Activated CD4-positive, CD25-positive, alpha-beta regulatory T cell treated with anti-CD3 and anti-CD28 coated beads, Interleukin-2, amount 50 U/mL, for 24 hours (primary cell): ENCODE measurements around the gene MRPL49.
A peak's percentile ranks its signal among the peaks of the same experiment; 100 is the strongest.

Experiments used
- ATAC-seq, 2 donors: fragments of 150-1000 bp; cut with Tn5 transposase; one replicate each; pipeline ENCODE4 v1.10.0; 2021; ENCODE audit warnings: mild to moderate bottlenecking in 1 of 2, moderate library complexity in 1 of 2

The MRPL49 gene

DNA sequence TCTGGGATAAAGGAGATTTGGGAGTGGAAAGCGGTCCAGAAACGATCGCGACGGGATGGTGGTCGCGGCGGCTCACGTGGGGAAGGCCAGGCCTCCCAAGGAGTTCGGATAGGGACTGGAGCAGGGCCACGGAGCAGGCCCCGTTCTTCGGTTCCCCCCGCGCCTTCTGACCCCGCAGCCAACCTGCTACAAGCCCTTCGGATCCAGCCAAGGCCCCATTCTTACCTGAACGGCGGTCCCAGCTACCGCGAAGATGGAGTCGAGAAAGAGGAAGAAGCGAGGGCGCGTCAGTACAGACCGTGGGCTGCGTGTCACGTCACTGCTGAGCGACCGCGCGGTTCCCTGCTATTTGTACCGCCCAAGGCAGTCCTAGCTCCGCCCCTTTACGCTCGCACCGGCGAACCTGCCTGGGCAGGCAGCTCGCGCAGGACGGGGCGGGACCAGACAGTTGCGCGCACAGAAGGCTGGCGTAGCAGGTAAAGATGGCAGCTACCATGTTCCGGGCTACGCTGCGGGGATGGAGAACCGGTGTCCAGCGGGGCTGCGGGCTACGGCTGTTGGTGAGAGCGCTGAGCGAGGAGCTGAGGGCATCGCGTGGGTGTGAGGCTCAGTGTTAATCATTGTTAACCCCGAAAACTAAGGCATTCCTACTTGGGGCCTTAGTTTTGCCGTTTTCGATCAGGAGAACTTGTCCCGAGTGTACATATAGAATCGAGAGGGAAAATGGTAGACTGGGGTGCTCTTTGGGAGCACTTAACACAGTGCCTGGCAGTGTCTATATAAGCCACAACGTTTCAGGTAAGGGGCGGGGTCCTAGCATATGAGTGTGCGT lies at the start of gene MRPL49, which contains the start of gene FAU:
Gene MRPL49 (plus strand): TSS at position 457 of the 832 bp plus-strand sequence. CDS start 26 bp downstream, at position 483.
Gene FAU (minus strand): TSS at position 270 of the 832 bp plus-strand sequence. CDS start 321 bp downstream, outside the sequence.
- ATAC-seq = peak; percentile 87 to 88

DNA sequence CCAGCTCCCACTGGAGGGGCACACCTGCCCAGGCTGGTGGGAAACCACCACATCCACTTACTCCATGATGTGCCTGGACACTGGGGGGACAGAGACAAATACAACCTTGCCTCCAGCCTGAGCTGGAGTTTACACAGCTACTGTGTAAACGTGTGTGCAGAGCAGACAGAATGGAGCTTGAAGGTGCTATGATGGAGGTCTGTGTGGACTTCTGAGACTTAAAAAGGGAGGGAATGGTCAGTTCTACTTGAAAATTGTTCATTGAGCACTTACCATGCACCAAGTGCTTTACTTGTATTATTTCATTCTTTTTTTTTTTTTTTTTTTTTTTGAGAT lies 49.5 kb upstream of the MRPL49 start:
- no peak for ATAC-seq

DNA sequence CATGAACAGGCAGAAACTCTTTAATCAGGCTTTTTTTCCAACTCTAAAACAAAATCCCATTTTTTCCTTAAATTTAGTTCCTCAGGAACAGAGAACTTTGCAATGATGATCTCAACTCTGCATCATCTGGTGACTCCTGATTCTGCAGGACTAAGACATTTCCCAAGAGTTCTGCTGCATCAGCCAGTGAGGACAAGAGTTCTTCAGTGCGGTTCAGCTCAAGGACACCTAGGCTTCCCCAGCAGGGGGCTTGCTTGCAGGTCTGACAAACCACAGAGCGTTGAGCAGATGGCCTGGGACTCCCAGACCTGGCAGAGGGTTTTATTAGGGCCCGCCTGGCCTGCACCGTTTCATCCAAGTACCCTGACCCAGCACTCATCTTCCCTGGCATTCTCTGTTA lies 44.7 kb upstream of the MRPL49 start:
- no peak for ATAC-seq

DNA sequence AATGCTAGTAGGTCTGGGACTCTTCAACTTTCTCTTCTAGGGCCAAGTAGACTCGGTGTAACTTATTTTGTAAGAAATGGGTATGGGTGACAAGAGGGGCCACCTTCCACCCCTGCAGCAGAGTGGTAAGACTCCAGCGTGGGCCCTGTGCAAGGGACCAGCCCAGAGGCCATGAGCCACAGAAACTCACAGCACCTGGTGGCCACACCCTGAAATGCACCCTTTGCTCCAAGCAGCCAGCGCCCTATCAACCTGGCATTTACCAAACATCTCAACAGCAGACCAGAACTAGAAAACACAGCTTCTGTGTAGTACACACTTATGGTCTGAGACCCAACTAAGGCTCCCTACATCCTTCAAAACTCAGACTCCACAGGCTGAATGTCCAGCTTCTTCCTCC lies 44.0 kb upstream of the MRPL49 start:
- ATAC-seq = peak; percentile 90 to 93

DNA sequence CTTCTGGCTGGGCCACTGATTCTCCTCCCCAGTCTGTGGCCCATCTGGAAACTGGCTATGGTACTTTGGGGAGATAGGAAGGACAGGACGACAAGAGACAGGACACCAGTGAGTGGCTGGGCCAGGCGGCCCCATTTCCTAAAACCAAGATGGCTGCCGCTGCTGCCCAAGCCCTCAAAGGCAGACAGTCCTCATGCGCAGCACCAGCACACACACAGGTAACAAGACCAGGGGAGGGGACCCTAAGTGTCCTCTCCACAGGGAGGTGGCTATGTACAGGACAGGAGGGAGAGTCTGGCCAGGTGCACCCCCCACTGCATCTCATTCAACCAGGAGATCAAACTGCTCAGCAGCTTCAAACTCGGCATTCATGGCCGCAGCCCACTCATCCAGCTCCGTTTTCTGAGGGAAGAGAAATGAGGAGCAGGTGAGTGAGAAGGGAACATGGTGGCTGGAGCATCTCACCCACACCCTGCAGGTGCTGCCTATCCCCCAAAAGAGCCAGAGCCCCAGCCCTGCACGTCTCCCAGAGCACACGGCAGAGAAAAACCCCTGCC lies 43.3 kb upstream of the MRPL49 start:
- no peak for ATAC-seq

DNA sequence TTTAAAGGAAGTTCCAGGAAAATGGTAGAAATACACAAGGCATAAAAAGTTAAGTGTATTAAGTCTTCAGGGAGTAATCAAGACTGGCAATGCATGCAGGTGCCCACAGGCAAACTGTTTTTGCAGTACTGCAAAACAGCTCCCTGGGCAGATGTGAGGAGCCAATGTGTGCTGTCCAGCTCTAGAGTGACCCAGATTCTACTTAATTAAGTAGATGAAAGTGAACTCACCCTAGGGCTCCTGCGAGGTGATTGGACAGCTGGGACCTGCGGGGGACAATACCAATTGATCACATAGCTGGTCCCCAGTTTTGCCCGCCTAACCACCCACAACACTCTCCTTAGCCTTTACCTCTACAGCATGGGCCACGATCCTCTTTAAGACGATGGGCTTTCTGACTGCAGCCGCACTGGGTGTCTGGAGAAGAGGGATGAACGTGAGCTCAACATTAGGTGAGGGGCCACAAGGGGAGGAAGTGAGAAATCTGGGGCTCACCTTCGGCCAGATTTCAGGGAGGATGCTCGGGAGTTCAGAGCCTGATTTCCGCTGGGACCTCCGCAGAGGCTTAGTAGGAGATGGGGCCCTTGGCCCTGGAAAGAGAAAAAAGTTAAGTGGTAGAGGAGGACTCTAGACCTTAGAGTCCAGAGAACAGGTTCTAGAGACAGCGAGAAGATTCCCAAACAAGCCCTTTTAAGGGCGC lies 38.8 kb upstream of the MRPL49 start:
- ATAC-seq = no peak

DNA sequence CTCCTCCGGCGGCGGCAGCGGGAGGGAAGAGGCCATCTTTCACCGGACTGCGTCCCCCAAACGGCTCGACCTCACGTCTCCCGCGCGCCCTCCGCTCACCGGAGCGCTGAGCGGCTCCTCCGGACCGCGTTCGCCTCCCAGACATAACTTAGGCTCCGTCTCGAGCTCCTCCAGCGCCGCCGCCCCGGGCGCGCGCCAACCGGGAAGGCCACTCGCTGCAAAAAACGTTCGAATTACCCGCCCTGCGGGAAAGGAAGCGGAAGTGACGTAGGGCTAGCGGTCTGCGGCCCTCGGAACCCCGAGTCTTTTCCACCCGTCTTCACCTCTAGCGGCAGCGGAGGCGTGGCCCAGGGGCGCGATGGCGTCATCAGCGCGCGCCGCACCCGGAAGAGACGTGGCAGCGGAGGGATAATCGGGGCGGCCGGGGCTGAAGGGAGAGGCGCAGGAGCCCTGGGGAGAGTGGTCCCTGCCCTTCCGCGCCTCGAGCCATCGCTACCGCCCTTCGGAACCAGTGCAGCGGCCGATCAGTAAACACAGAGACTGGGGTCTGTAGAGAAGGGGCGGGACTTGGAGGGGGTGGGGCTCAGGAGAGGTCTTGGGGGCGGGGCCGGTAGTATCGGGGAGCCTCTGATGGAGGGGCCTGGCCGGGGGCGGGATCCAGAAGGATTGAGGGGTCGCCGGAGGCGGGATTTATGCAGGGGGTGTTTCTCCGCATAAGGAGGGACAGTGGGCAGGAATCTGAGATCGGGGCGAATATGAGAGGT lies 38.1 kb upstream of the MRPL49 start, which contains the start of the genes CDCA5 and ZFPL1:
Gene CDCA5 (minus strand): TSS at position 207 of the 764 bp plus-strand sequence. CDS start 62 bp downstream, at position 145.
Gene ZFPL1 (plus strand): TSS at position 389 of the 764 bp plus-strand sequence. CDS start 477 bp downstream, outside the sequence.
- peak; percentile 93 to 94 for ATAC-seq

DNA sequence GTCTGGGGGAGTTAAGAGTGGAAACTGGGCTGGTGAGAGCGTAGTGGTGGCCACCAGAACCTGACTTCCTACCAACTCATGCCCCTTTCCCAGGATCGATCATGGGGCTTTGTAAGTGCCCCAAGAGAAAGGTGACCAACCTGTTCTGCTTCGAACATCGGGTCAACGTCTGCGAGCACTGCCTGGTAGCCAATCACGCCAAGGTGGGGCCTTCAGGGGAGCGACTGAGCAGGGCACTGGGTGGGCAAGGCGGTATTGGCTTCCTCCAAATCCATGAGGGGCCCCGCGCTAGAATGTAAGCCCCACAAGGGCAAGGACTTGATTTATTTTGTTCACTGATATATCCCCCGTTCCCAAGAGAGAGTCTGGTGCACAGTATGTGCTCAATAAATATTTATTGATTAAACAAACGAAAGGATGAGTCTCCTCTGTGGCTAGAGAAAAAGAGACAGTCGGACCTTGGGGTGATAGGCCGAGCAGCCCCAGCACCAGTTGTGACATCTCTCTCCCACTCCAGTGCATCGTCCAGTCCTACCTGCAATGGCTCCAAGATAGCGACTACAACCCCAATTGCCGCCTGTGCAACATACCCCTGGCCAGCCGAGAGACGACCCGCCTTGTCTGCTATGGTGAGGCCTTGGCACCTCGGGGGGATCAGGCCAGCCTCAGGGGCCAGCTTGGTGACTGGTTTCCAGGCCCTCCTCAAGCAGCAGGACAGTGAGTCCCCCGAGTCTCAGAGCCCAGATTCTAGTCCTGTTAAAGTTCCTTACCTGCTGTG lies 37.3 kb upstream of the MRPL49 start:
- ATAC-seq = no peak

DNA sequence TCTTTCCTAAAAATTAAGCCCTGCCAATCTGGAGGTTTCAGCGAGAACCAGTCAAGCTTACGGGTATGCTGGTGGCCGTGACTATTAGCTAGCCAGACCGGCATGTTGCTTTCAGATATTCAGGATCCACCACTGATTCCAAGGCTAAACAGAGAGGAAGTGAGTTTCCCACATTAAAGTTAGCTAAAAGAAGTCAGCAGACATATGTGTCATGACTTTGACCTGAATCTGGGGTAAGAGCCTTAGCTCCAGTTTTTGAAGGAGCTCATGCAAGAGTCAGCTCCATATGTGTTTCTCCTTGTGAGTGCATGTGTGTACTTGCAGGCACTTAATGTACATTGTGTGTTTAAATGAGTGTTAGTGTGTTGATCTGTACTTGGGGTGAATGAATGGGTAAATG lies 36.7 kb upstream of the MRPL49 start:
- no peak for ATAC-seq

DNA sequence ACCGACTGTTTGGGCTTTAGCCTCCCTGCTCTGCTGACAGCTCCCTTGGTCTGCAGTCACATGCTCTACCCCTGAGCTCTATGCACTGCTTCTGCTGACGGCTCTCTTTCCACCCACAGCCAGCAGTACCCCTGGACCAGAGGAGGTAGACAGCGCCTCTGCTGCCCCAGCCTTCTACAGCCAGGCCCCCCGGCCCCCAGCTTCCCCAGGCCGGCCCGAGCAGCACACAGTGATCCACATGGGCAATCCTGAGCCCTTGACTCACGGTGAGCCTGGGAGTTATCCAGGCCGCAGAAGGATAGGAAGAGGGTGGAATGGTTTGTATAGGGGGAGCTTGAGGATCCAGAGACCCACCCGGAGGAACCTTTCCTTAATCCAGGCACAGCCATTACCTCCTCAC lies 35.3 kb upstream of the MRPL49 start:
- no peak for ATAC-seq

DNA sequence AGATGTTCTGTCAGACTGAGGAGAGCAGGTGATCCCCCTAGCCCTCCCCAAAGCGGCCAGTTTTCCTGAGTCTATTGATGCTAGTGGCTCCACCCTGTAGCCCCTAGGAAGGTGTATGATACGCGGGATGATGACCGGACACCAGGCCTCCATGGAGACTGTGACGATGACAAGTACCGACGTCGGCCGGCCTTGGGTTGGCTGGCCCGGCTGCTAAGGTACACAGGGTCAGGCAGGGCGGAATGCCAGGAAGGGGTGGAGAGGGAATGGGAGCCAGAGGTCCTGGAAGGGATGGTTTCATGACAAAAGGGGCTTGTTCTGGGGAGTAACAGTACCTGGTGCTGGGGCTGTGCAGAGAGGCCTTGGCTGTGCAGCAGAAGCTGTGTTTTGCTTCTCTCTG lies 34.9 kb upstream of the MRPL49 start:
- no peak for ATAC-seq

DNA sequence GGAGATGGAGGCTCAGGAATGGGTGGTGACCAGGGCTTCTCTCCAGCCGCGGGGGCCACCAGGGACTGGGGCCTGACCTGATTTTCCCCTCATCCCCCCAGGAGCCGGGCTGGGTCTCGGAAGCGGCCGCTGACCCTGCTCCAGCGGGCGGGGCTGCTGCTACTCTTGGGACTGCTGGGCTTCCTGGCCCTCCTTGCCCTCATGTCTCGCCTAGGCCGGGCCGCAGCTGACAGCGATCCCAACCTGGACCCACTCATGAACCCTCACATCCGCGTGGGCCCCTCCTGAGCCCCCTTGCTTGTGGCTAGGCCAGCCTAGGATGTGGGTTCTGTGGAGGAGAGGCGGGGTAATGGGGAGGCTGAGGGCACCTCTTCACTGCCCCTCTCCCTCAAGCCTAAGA lies 34.3 kb upstream of the MRPL49 start:
- ATAC-seq = no peak

DNA sequence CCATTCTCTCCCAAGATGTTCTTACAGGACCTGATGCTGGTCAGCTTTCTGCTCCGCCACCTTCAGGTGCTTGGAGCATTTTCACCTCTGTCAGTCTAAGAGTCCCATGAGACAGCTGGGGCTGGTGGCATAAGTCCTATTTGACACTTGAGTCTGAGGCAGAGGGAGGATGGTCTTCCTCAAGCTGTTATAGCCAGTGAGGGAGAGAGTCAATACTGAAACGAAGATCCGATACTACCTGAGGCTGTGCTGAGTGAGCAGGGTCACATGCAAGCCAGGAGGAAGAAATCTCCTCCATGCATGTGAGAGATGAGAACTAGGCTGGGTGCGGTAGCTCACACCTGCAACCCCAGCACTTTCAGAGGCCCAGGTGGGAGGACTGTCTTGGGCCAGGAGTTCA lies 32.5 kb upstream of the MRPL49 start:
- no peak for ATAC-seq

DNA sequence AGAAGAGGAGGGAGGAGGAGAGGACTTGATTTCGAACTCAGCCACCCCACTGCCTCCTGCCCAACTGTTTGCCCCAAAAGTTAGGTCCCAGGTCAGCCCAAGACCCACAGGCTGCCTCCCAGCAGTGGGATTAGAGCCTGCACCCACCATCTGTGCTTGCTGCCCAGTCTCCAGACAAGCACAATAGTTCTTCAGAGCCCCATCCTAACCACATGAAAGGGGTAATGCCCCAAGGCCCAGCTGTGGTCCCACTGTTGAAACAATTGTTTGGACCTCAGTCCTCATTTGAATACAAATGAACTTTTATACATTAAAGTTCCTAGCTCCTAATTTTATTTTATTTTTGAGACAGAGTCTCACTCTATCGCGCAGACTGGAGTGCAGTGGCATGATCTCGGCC lies 31.5 kb upstream of the MRPL49 start:
- no peak for ATAC-seq

DNA sequence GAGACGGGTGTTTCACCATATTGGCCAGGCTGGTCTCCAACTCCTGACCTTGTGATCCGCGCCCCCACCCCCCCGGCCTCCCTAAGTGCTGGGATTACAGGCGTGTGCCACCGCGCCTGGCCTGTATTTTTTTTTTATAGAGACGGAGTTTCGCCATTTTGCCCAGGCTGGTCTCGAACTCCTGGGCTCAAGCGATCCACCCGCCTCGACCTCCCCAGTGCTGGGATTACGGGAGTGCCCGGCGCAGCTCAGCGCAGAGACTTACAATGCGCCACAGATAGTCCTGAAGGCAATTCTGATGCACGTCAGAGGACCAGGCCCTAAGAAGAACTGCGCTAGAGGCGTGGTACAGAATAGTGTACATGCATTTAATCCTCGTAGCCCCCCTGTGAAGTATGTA lies 26.7 kb upstream of the MRPL49 start:
- no peak for ATAC-seq

DNA sequence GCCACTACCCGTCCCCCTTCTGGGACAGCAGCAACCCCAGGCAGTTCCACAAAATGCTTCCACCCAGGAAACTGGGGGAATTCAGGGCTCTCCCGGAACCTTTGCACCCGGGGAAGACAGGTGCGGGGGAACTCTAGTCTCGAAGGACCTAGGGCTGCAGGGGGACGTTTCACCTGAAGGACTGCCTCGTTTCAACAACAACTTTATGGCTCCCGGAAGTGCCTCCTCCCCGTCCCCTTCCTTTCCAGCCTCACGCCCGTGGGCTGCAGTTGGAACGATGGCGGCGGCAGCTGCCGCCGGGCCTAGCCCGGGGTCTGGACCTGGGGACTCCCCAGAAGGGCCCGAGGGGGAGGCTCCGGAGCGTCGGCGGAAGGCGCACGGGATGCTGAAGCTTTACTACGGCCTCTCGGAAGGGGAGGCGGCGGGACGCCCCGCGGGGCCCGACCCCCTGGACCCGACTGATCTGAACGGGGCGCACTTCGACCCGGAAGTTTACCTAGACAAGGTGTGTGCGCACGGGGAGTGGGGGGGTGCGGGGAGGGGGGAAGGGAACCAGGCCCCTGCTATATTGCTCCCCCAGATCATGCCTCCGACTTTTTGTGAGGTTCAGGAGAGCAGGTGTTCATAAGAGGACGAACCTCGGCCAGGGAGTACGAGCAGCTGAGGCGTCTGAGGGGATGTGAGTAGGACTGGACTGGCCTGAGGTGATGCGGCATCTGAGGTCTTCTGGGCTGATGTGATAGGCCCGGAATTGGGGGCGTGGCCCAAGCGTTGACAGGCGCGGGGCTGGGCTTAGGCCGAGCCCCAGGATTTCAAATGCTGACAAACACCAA lies 25.9 kb upstream of the MRPL49 start, which contains the start of gene VPS51:
Gene VPS51 (plus strand): TSS at position 241 of the 833 bp plus-strand sequence. CDS start 37 bp downstream, at position 278.
- peak; percentile 95 for ATAC-seq

DNA sequence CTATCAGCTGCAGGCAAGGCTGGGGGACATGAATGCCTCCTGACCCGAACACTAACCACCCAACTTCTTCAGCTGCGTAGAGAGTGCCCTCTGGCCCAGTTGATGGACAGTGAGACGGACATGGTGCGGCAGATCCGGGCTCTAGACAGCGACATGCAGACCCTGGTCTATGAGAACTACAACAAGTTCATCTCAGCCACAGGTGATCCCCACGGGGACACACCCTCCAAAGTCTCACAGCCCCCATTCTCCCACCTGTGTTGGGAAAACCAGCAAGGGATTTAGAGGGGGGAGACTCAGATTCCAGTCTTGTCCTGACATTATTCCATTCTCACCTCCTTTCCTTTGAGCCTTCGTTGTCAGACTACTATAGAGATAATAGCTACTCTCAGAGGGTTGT lies 25.2 kb upstream of the MRPL49 start:
- ATAC-seq = no peak

DNA sequence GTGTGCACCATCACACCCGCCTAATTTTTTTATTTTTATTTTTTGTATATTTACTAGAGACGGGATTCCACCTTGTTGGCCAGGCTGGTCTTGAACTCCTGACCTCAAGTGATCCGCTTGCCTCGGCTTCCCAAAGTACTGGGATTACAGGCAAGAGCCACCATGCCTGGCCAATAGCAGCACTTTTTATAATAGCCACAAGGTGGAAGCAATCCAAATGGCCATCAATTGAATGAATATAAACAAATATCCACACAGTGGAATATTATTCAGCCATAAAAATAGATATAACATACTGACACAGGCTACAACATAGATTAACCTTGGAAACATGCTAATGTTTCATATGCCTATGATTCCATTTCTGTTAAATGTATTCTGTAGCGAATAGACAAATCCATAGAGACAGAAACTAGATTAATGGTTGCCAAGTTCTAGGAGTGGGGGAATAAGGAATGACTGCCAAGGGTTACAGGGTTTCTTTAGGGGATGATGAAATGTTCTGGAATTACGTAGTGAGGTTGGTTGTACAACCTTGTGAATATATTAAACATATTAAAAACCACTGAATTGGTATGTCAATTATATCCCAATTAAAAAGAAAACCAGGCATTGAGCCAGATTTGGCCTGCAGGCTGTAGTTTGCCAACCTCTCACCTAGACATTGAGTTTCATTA lies 21.3 kb upstream of the MRPL49 start:
- no peak for ATAC-seq

DNA sequence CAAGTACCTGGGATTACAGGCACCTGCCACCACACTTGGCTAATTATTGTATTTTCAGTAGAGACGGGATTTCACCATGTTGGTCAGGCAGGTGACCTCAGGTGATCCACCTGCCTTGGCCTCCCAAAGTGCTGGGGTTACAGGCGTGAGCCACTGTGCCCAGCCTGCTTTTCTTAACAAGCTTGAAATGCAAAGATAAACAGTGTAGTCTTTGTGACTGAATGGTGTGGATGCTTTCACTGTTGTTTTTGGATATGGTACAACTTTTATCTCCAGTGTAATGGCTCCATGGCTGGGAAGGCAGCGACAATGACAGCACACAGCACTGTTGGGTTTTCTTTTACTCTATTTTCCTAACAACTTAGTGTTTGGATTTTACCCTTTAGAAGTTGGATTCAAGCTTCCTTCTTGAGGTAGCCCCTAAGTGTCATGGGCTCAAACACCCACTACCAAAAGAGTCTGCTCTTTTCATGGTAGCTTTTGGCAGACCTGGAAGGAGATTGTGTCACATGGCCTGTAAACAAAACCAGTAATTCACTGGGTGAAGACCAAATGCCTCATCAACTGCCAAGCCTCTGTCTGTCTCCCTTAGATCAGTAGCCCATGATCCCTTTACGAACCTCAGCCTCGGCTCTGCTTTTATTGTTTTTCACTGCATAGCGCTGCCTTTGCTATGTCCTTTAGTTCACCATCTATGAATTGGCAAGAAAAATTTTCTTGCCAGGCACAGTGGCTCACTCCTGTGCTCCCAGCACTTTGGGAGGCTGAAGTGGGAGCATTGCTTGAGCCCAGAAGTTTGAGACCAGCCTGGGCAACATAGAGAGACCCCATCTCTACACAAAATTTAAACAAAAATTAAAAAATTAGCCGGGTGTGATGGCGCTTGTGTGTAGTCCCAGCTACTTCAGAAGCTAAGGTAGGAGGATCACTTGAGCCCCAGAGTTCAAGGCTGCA lies 19.7 kb upstream of the MRPL49 start:
- no peak for ATAC-seq
